SK-MEL-5 (cell line): ENCODE data around the gene DUSP22. TPM values are rescaled to one million over a fixed set of nuclear protein-coding genes. Genes with fewer than 3 reads are reported as not detected.

Experiments
- DNase-seq: peaks from one replicate; pipeline ENCODE4 v3.0.0-alpha.2; 2016; ENCODE audit warnings: low read depth, low spot score
- in situ Hi-C: cut with HindIII; loops from 2 replicates; pipeline ENCODE4 v1.10.0; 2016; ENCODE audit warnings: low sequenced_read_pairs, high pct_unique_total_duplicates, low pct_unique_long_range_greater_than_20kb
- total RNA-seq: library from RNA; depleted of rRNA; stranded (reverse); fragments of >200 nt; shearing (Covaris generic); gene quantifications from 2 replicates; pipeline ENCODE4 v1.2.3, GENCODE V29; 2014

The DUSP22 gene
- total RNA-seq, 1 experiment from 2014 or later: 32.4 TPM

- DNase-seq: peak; percentile 62
- in situ Hi-C loops: no loop called here
Observed at GRCh38 chr6:292506-293192, 362 bp downstream of the DUSP22 start.

GRCh38 chr6:293193-294174 is 1.2 kb downstream of the DUSP22 start:
- DNase-seq: peak; percentile 78
- in situ Hi-C loops: no loop called here

- DNase-seq: no peak
- in situ Hi-C loops: no loop called here
Observed at GRCh38 chr6:294656-295565, 2.6 kb downstream of the DUSP22 start.

- in situ Hi-C loops: no loop called here
- DNase-seq: peak; percentile 17
Observed at GRCh38 chr6:296151-297122, 4.2 kb downstream of the DUSP22 start.

DNA sequence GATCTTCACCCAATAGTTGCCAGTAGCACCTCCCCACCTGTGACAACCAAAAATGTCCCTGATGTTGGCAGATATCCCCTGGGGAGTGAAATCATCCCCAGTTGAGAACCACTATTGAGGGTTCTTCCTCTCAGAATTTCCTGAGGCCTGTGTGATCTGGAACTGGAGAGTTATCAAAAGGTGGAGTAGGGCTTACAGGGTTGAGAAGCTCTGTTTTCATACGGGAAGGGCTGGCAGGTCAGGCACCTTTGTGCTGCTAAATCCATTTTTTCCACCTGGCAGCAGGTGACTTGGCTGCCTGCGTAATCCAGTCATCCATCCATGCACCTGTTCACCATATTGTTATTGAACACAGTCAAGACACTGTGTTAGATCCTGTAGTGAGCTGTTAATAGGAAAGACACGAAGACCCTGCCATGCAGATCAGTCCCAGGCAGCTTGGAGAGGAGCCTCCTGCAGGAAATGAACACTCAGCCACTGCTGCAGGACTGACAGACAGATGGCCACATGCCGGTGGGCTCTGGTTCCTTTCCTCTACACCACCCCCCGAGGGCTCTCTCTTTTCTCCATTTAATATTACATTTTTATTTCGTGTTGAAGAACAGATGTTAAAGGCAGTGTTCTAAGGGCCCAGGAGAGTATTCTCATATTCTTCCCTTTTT is 5.4 kb downstream of the DUSP22 start:
- in situ Hi-C loops: no loop called here
- DNase-seq: no peak

DNA sequence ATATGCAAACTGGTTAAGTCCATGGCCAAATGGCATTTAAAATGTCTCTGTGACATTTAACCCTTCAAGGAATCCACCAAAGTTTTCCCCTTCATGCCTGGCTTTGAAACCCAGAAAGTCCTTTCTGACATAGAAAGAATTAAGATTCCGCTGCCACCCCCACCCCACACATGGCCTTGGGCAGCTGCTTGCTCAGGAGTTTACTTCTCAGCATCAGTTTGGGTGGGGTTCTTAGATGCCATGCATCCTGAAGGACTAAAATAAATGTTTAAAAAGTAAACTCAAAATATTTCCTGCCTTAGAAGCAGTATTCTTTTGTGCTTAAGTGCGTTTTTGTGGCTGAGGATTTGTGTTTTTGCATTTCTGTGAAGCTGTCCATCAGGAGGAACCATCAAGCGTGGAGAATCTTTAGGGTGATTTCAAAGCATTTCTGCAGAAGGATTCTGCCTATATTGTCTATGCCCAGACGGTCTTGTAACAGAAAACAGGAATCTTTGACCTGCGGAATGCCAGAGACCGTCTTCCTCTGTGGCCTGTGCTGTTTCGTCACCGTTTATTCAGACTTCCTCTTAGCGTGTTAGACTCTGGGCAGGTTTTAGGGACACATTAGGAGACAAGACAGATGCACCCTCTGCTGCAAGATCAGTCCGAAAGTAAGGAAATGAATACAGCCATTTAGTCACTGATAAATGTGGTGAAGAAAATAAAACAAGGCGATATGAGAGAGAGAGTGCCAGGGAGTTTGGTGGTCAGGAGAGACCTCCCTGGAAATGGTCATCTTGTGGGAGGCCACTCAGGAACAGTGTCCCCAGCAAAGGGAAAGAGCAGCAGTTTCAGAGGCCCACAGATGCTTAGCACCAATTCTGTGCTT is 6.2 kb downstream of the DUSP22 start:
- in situ Hi-C loops: no loop called here
- DNase-seq: no peak

DNA sequence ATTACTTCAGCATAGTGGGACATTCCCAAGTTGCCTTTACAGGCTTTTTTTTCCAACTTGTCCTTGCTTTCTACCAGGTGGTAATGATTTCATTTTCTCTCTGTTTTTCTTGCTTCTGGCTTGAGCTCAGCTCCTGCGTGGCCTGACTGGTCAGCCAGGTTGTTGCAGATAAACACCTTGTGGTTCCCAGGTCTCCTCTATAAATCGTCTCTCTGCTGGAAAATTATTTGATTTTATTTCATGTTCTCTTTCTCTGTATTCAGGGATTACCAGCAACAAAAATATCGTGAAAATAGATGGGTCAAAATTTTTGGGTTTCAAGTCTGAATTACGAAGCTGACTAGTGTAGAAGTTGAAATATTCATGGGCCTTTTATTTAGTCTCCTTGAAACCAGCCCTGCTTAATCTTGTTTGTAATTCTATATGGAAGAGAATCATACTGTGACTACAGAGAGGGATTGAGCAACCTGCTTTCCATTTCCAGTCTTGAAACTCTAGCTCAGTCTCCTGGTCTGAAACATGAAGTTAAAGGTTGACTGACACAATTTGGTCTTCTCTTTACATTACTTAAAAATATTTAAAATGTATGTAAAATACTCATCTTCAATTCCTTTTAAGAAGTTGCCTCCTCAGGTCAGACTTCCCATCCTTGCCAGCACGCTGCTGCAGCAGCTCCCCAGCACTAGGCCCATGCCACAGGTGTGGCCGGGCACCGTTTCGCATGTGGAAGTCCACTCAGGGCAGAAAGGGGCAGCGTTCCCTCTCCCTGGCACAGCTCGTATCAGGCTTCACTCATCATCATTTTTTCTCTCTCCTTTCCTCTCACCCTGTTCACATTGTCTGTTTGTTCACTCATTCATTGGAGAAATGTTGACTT is 7.1 kb downstream of the DUSP22 start:
- no peak for DNase-seq
- in situ Hi-C loops: no loop called here

DNA sequence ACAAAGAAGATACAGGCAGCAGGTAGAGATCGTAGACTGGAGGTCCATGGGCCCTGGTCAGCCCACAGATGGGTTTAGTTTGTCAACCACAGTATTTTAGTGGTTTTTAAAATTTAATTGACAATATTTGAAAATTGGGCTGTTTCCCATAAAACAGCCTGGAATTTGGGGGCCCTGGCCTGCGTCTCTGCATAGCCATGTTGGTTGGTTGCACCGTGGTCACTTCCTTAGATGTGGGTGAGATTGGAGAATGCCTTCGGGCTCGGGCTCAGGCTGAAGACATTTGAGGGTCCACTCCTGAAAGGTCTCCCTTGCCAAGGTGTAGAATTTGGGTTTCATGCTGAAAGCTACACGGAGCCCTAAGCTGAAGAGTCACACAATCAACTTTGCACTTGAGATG is 7.7 kb downstream of the DUSP22 start:
- in situ Hi-C loops: no loop called here

DNA sequence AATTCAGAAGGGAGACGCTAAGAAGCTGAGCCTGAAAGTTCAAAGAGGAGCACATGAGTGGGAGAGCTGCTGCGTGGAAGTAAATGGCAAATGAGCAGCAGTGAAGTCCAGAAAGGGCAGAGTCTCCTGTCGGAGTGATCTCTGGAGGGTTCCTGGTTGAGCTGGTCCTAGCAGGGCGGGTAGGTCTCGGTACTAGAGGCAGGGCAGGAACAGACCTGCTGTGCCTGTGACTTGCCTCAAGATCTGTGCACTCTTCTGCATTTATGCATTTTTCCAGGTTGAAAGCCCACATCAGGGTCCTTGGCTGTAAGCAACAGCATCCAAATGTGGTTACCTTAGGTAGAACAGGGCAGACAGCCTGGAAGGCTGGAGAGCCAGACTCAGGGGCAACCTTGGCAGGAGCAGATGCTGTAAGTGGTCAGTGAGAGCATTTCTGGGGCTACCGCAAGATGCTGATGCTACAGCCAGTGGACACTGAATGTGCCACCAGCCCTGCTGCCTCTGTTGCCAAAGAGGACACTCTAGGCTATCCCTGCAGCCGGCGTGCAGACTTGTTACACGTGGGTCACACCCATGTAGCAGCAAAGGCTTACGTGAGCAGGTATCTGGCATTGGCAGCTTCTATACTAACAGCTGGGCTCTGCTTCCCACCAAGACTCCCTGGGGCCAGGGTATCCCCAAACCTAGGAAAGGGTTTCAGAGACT is 8.4 kb downstream of the DUSP22 start:
- in situ Hi-C loops: no loop called here
- no peak for DNase-seq

More for the DNA sequence above, 7.7 kb downstream of the DUSP22 start:
- no peak for DNase-seq

DNA sequence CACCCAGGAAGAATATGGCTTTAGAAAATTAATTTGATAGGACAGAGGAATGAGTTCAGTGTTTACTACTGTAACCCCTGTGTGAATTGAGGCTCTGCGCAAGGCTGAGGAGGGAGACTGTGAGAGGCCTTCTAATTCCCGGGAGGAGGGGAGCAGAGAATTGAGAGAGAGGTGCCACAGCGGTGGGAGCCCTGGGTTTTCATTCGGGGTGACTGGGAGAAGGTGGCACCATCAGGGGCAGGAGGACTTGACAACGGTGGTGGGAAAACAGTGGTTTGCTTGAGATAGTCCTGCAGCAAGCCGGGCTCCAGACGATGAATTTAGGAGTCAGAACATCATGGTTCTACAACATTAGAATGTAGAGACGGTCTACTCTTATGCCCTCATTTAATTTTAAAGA is 9.2 kb downstream of the DUSP22 start:
- in situ Hi-C loops: no loop called here
- DNase-seq: no peak

DNA sequence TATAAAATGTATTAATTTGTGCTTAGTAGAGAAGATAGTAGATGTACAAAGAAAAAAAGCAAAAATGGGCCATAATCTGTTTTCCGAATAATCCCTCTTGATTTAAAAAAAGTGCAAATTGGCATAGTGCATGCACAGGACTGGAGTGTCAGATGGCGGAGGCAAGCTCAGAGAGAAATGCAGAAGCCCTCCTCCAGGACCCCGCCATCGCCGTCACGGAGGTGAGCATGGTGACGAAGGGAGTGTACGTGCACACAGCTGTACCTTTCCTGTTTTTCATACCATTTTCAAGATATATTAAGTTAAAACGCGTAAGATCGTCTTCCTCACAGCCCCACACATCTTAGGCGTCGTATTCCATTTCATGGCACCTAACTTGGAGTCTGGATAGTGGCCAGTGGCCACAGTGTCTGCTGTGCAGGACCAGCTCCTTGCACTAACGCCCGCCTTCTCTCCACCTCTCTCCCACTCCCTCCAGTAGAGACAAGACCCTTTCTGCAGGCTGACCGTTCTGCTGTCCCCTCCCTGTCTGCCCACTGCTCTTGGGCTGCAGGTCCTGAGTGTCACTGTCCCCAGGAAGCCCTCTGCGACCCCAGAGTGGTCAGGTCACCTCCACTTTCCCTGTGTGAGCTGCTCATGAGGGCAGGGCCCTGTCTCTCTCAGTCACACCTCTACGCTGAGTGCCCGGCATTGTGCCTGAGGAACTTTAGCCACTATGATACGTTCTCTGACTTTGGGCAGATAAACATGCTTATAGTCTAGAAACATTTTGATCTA is 9.8 kb downstream of the DUSP22 start:
- in situ Hi-C loops: no loop called here
- no peak for DNase-seq

GRCh38 chr6:302760-303159 is 10.5 kb downstream of the DUSP22 start:
- in situ Hi-C loops: no loop called here
- no peak for DNase-seq

DNA sequence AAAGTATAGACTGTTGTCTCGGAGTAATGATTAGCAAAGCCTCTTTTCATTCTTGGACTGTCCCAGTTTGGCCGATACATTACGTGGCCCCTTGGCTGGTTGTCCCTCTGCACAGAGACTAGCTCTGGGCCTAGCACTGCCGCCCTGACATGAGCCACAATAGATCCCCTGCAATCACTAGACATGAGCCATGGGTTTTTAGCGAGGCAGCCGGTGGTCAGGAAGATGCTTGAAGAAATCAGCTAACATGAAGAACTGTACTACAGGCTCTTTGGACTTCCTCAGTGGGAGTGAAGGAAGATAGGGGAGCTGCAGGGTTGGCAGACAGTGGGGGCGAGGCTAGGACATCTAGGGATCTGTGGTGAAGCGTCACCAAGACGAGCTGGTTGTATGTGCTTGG is 11.0 kb downstream of the DUSP22 start:
- DNase-seq: no peak
- in situ Hi-C loops: no loop called here
